GM23338 (cell line): ENCODE measurements around the gene B3GALT5. TPM values are rescaled to one million over a fixed set of nuclear protein-coding genes. Genes with fewer than 3 reads are reported as not detected.

ENCODE experiments used
- ATAC-seq: fragments of 200-7000 bp; cut with Tn5 transposase; 3 replicates; pipeline ENCODE4 v1.9.1; 2020
- DNase-seq: peaks from one replicate; pipeline ENCODE4 v3.0.0-alpha.2; 2015; ENCODE audit warnings: low spot score
- H2AFZ ChIP-seq: fragments of 200-600 bp; sonication (generic); 2 replicates; pipeline ENCODE4 v1.8.0; 2016; ENCODE audit warnings: antibody characterized with exemption, mild to moderate bottlenecking, moderate library complexity
- H3F3A ChIP-seq: fragments of 200-600 bp; sonication (generic); replicated peaks from 2 replicates; pipeline ENCODE4 v1.8.0; 2017; ENCODE audit warnings: antibody characterized with exemption, mixed run types, low read depth
- H3K27ac ChIP-seq: fragments of 200-600 bp; sonication (generic); 2 replicates; pipeline ENCODE4 v1.6.1; 2016; ENCODE audit warnings: low read depth
- H3K27me3 ChIP-seq: fragments of 200-600 bp; sonication (generic); 2 replicates; pipeline ENCODE4 v1.8.0; 2016; ENCODE audit warnings: mild to moderate bottlenecking, mixed run types, moderate library complexity; ENCODE audit not compliant: insufficient read depth
- H3K36me3 ChIP-seq: fragments of 200-600 bp; sonication (generic); 2 replicates; pipeline ENCODE4 v1.8.0; 2016; ENCODE audit warnings: mild to moderate bottlenecking; ENCODE audit not compliant: insufficient read depth
- H3K4me1 ChIP-seq: fragments of 200-600 bp; sonication (generic); 2 replicates; pipeline ENCODE4 v1.8.0; 2016; ENCODE audit warnings: mild to moderate bottlenecking, moderate library complexity; ENCODE audit not compliant: insufficient read depth
- H3K4me2 ChIP-seq: fragments of 200-600 bp; sonication (generic); 2 replicates; pipeline ENCODE4 v1.7.1; 2017; ENCODE audit warnings: mixed run types
- H3K4me3 ChIP-seq: fragments of 200-600 bp; sonication (generic); 2 replicates; pipeline ENCODE4 v1.6.1; 2016; ENCODE audit warnings: mixed run types
- H3K79me2 ChIP-seq: fragments of 200-600 bp; sonication (generic); replicated peaks from 2 replicates; pipeline ENCODE4 v1.8.0; 2017; ENCODE audit warnings: mild to moderate bottlenecking; ENCODE audit not compliant: insufficient read depth
- H3K9me2 ChIP-seq: fragments of 200-600 bp; sonication (generic); 2 replicates; pipeline ENCODE4 v1.8.0; 2017; ENCODE audit not compliant: insufficient read depth
- H4K20me1 ChIP-seq: fragments of 200-600 bp; sonication (generic); replicated peaks from 2 replicates; pipeline ENCODE4 v1.8.0; 2017; ENCODE audit warnings: mild to moderate bottlenecking; ENCODE audit not compliant: insufficient read depth
- H3K27ac Mint-ChIP-seq: 2 replicates; pipeline ENCODE4 v1.8.0; 2020; ENCODE audit warnings: inconsistent platforms, mild to moderate bottlenecking, moderate library complexity, mixed read lengths
- H3K27me3 Mint-ChIP-seq: 3 replicates; pipeline ENCODE4 v1.8.0; 2022; ENCODE audit warnings: low read depth, mild to moderate bottlenecking, moderate library complexity, mixed read lengths, inconsistent platforms; ENCODE audit not compliant: insufficient read depth, poor library complexity
- H3K36me3 Mint-ChIP-seq: 3 replicates; pipeline ENCODE4 v1.8.0; 2021; ENCODE audit warnings: low read depth, mild to moderate bottlenecking, inconsistent platforms, moderate library complexity, mixed read lengths
- H3K4me1 Mint-ChIP-seq: 3 replicates; pipeline ENCODE4 v1.8.0; 2020; ENCODE audit warnings: mild to moderate bottlenecking, inconsistent platforms, mixed read lengths
- H3K4me3 Mint-ChIP-seq: 3 replicates; pipeline ENCODE4 v1.8.0; 2021; ENCODE audit warnings: moderate library complexity, mild to moderate bottlenecking, inconsistent platforms, mixed read lengths
- H3K9me3 Mint-ChIP-seq: 3 replicates; pipeline ENCODE4 v1.8.0; 2020; ENCODE audit warnings: moderate library complexity, mild to moderate bottlenecking, inconsistent platforms, mixed read lengths
- EZH2 ChIP-seq: fragments of 200-600 bp; sonication (generic); IDR thresholded peaks from one replicate; pipeline ENCODE4 v1.8.0; 2017; ENCODE audit warnings: antibody characterized with exemption, mild to moderate bottlenecking, low read depth; ENCODE audit not compliant: unreplicated experiment
- JUNB ChIP-seq: IDR thresholded peaks from one replicate; pipeline ENCODE4 v1.6.1; 2016; ENCODE audit warnings: antibody characterized with exemption; ENCODE audit not compliant: unreplicated experiment
- NANOG ChIP-seq: IDR thresholded peaks from 2 replicates; pipeline ENCODE4 v1.6.1; 2016; ENCODE audit warnings: antibody characterized with exemption, borderline replicate concordance
- POLR2AphosphoS5 ChIP-seq: IDR thresholded peaks from 2 replicates; pipeline ENCODE4 v1.6.1; 2016; ENCODE audit warnings: antibody characterized with exemption, low read depth
- STAT1 ChIP-seq: IDR thresholded peaks from one replicate; pipeline ENCODE4 v1.6.1; 2016; ENCODE audit warnings: antibody characterized with exemption; ENCODE audit not compliant: unreplicated experiment
- ZNF331 ChIP-seq: fragments of 250-450 bp; sonication (Bioruptor Pico); IDR thresholded peaks from 2 replicates; pipeline ENCODE4 v1.5.0; 2020; ENCODE audit warnings: low read depth, mild to moderate bottlenecking, moderate library complexity
- polyA plus RNA-seq: library from polyadenylated mRNA; unstranded; fragments of >200 nt; fragmentation: Nextera tagmentation; extraction: Ambion mirVana; gene quantifications from 2 replicates; pipeline ENCODE4 v1.2.1, GENCODE V29; 2016
- total RNA-seq: library from RNA; depleted of rRNA; stranded (reverse); fragments of >200 nt; shearing (Covaris generic); gene quantifications from 2 replicates; pipeline ENCODE4 v1.2.3, GENCODE V29; 2014
- TF ChIP-seq, protein P1 (sequence below): fragments of 250-450 bp; sonication (Bioruptor Pico); IDR thresholded peaks from 2 replicates; pipeline ENCODE4 v1.5.0; 2020; ENCODE audit warnings: mild to moderate bottlenecking, moderate library complexity
- TF ChIP-seq, protein P2 (sequence below): IDR thresholded peaks from 2 replicates; pipeline ENCODE4 v1.6.1; 2016; ENCODE audit warnings: antibody characterized with exemption

Gene B3GALT5
- total and polyA plus RNA-seq, 2 experiments from 2014 or later: 6.2 to 37.5 TPM

DNA sequence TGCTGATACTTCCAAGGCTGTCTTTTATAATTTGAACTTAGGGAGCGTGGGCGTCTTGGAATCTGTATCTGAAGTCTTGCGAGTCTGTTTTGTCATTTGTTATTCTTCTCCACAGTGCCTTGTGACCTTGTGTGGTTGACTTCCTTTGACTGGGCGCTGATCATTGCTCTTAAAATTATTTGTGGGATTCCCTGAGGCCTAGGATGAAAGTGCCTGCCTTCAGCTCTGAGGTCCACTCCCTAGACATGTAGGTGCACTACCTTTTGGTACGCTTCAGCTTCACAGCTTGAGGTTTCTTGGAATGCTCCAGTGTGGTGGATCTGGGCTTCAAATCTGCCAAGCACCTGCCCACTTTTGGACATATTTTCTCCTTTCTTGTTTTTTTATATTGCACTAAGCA, 82.0 kb downstream of the B3GALT5 start (continued):
- TF ChIP-seq, protein P1, sequence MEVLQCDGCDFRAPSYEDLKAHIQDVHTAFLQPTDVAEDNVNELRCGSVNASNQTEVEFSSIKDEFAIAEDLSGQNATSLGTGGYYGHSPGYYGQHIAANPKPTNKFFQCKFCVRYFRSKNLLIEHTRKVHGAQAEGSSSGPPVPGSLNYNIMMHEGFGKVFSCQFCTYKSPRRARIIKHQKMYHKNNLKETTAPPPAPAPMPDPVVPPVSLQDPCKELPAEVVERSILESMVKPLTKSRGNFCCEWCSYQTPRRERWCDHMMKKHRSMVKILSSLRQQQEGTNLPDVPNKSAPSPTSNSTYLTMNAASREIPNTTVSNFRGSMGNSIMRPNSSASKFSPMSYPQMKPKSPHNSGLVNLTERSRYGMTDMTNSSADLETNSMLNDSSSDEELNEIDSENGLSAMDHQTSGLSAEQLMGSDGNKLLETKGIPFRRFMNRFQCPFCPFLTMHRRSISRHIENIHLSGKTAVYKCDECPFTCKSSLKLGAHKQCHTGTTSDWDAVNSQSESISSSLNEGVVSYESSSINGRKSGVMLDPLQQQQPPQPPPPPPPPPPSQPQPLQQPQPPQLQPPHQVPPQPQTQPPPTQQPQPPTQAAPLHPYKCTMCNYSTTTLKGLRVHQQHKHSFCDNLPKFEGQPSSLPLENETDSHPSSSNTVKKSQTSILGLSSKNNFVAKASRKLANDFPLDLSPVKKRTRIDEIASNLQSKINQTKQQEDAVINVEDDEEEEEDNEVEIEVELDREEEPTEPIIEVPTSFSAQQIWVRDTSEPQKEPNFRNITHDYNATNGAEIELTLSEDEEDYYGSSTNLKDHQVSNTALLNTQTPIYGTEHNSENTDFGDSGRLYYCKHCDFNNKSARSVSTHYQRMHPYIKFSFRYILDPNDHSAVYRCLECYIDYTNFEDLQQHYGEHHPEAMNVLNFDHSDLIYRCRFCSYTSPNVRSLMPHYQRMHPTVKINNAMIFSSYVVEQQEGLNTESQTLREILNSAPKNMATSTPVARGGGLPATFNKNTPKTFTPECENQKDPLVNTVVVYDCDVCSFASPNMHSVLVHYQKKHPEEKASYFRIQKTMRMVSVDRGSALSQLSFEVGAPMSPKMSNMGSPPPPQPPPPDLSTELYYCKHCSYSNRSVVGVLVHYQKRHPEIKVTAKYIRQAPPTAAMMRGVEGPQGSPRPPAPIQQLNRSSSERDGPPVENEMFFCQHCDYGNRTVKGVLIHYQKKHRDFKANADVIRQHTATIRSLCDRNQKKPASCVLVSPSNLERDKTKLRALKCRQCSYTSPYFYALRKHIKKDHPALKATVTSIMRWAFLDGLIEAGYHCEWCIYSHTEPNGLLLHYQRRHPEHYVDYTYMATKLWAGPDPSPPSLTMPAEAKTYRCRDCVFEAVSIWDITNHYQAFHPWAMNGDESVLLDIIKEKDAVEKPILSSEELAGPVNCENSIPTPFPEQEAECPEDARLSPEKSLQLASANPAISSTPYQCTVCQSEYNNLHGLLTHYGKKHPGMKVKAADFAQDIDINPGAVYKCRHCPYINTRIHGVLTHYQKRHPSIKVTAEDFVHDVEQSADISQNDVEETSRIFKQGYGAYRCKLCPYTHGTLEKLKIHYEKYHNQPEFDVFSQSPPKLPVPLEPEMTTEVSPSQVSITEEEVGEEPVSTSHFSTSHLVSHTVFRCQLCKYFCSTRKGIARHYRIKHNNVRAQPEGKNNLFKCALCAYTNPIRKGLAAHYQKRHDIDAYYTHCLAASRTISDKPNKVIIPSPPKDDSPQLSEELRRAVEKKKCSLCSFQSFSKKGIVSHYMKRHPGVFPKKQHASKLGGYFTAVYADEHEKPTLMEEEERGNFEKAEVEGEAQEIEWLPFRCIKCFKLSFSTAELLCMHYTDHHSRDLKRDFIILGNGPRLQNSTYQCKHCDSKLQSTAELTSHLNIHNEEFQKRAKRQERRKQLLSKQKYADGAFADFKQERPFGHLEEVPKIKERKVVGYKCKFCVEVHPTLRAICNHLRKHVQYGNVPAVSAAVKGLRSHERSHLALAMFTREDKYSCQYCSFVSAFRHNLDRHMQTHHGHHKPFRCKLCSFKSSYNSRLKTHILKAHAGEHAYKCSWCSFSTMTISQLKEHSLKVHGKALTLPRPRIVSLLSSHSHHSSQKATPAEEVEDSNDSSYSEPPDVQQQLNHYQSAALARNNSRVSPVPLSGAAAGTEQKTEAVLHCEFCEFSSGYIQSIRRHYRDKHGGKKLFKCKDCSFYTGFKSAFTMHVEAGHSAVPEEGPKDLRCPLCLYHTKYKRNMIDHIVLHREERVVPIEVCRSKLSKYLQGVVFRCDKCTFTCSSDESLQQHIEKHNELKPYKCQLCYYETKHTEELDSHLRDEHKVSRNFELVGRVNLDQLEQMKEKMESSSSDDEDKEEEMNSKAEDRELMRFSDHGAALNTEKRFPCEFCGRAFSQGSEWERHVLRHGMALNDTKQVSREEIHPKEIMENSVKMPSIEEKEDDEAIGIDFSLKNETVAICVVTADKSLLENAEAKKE (CRISPR knock-in tag): no peak

GRCh38 chr21:39696196-39696595, 83.5 kb downstream of the B3GALT5 start:
- H3K79me2 ChIP-seq: no peaks in the 10 kb centered on the region
- H4K20me1 ChIP-seq: no peaks in the 10 kb centered on the region
- H3K27me3 Mint-ChIP-seq: peaks cover 5% of the 10 kb centered on the region
- no peaks in the 10 kb centered on the region for H3K27me3 ChIP-seq
- H3K4me3 ChIP-seq: no peak overlapping the region
- no peak overlapping the region for H3K4me2 ChIP-seq
- no peak overlapping the region for H3K27ac Mint-ChIP-seq
- no peak overlapping the region for H3K27ac ChIP-seq
- H3K36me3 Mint-ChIP-seq: peaks cover 5% of the 10 kb centered on the region
- H3K4me3 Mint-ChIP-seq: no peak overlapping the region
- ATAC-seq (no peak), DNase-seq (no peak)
- peaks cover 15% of the 10 kb centered on the region for H3K4me1 ChIP-seq
- H2AFZ ChIP-seq: no peak overlapping the region
- no peaks in the 10 kb centered on the region for H3F3A ChIP-seq
- no peaks in the 10 kb centered on the region for H3K36me3 ChIP-seq
- peaks cover 5% of the 10 kb centered on the region; the same call in 1 of the 2 replicates for H3K9me2 ChIP-seq
- H3K9me3 Mint-ChIP-seq: no peaks in the 10 kb centered on the region; the same call in 2 of the 3 replicates
- peaks cover 23% of the 10 kb centered on the region for H3K4me1 Mint-ChIP-seq
- TF ChIP-seq, protein P1 (CRISPR knock-in tag): no peak
- TF ChIP-seq, protein P2, sequence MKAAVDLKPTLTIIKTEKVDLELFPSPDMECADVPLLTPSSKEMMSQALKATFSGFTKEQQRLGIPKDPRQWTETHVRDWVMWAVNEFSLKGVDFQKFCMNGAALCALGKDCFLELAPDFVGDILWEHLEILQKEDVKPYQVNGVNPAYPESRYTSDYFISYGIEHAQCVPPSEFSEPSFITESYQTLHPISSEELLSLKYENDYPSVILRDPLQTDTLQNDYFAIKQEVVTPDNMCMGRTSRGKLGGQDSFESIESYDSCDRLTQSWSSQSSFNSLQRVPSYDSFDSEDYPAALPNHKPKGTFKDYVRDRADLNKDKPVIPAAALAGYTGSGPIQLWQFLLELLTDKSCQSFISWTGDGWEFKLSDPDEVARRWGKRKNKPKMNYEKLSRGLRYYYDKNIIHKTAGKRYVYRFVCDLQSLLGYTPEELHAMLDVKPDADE: no peak
- TF ChIP-seq POLR2AphosphoS5: no peak
- no peak for TF ChIP-seq EZH2
- TF ChIP-seq JUNB: no peak
- TF ChIP-seq STAT1: no peak
- no peak for TF ChIP-seq NANOG
- no peak for TF ChIP-seq ZNF331 (CRISPR knock-in tag)
